HG02759 (cell line): ENCODE measurements around the gene RGS9BP.
"Not testable (repeated sequence)": the region's sequence is repeated elsewhere in the genome, so short reads cannot be mapped to it uniquely, and the experiment has no call there.

Experiments
- ATAC-seq: cut with Tn5 transposase; IDR thresholded peaks from one replicate; pipeline ENCODE4 v1.9.1; 2021; ENCODE audit warnings: mild to moderate bottlenecking, moderate library complexity; ENCODE audit not compliant: unreplicated experiment

RGS9BP gene

DNA sequence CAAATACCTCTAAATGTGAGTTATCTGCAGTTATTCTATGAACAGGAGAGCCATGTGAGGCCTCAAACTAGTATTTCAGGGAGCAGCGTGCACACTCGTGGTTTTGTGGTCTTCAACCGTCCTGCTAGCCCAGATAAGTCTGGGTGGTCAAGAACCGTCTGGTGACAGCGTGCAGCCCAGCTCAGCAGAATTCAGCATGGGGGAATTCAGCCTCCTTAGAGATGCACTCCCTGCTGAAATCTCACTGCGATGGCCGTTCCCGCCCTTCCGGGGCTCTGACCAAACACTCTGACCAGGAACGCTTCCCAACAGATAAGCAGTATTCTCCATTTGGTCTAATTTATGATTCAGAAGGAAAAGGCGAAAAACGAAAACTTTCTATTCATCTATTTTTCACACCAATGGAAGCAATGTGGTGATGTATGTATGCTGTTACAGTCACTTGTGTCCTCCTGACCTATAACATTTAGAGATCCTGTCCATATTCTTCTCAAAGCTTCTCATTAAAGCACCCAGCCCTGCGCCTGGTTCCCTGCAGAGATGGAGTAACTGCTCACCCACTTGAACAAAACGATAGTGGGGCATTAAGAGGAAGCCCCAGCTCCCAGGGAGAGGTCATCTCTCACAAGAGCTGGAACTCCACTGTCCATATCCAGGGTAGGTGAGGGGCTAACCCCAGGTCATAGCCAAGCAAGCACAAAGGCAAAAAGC is 3.6 kb upstream of the RGS9BP start:
- ATAC-seq, result no peak

DNA sequence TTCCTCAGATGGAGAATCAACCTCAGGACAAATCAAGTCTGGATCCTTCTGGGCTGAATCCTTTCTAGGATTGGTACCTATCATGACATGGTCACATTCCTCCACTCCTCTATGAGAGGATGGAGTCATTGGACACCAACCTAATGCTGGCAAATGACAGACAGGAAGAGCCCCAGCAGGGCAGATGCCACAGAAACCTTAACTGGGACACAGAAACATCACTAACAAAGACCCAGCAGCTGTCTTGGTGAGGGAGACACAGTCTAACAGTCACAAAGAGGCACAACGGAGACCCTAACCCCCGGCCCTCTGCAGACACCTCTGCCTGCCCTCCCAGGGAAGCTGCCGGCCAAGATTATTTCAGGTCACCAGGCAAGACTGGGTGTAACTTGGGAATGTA is 2.8 kb upstream of the RGS9BP start:
- ATAC-seq, result no peak

DNA sequence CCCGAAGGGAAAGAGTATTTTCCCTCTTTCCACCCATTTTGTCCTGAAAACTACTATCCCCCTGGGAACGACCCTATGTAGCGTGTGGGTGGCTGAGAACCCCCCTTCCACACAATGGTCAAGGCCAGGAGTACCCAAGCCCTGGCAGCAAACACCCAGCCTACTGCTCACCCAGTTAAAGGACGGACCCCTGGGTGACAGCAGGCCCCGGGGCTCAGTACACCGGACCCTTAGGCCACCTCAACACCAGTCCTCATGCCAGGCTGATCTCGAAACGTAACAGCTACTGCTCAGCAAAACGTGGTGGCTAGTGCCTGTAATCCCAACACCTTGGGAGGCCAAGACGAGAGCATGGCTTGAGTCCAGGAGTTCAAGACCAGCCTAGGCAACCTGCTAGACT is 2.1 kb upstream of the RGS9BP start:
- no peak for ATAC-seq

DNA sequence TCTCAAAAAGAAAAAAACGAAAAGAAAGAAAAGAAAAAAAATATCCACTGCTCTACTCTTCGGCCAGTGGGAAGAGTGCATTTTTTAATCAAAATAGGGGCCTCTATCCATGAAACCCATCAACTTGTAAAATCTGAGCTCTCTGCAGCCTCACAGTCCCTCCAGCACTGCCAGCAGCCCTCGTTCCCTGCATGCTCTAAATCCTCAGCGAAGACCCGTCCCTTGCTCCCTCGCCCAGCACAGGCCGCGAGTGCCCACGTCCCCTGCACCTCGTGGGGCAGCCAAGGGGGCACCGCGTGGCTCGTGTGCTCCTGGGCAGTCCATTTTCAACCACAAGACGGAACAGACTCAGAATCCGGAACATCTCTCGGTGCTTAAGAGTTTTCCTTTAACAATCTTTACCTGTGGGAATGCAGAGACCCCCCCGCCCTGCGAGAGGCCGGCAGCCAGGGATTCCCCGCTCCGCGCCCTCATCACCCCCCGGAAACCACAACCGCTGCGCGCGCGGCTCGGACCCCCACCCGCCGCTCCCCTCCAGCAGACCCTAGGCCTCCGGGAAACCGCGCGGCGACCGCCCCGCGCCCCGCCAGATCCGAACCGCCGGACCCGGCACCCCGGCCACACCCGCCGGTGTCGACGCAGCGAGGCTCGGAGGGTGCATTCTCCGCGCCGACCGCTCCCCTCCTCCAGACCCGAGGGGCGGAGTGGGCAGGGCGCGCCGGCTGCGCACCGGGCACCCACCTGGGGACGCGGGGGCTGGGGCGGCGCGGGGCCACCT is 1.3 kb upstream of the RGS9BP start:
- no peak for ATAC-seq

DNA sequence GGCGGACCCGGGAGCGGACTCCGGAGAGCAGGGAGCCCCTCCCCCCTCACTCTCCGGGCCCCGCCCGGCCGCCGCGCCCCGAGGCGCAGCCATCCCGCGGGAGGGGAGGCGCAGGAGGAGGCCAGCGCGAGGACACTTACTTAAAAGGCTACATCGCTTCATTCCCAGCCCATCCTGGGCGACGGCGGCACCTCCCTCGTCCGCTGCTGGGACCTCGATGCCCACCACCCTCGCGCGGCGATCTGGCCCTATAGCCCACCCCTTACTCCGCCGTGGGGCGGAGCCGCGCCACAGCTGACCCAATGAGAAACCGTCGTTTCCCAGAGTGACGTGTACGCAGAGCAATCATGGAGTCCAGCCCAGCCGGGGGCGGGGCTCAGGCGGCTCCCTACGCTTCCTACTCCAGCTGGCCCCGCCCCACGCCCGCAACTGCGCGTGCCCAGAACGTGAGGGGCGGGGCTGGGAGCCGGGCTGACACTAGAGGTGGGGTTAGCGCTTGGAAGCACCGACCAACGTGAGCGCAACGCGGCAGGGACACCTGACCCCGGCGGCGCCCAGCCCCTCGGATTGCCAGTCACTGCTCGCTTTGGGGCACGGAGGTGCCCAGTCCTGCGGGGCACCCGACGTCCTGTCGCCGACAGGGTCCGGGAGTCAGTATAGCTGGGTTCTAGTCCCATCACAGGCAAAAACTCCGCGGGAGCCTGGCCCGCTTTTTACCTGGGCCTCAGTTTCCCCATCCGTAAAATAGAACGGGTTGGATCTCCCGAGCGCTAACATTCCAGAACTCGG is 523 bp upstream of the RGS9BP start, which contains the start of gene ANKRD27:
ANKRD27 (minus strand) TSS at position 250 of the 789 bp plus-strand sequence. CDS start 16,165 bp downstream, outside the sequence.
- peak; percentile 97 for ATAC-seq

DNA sequence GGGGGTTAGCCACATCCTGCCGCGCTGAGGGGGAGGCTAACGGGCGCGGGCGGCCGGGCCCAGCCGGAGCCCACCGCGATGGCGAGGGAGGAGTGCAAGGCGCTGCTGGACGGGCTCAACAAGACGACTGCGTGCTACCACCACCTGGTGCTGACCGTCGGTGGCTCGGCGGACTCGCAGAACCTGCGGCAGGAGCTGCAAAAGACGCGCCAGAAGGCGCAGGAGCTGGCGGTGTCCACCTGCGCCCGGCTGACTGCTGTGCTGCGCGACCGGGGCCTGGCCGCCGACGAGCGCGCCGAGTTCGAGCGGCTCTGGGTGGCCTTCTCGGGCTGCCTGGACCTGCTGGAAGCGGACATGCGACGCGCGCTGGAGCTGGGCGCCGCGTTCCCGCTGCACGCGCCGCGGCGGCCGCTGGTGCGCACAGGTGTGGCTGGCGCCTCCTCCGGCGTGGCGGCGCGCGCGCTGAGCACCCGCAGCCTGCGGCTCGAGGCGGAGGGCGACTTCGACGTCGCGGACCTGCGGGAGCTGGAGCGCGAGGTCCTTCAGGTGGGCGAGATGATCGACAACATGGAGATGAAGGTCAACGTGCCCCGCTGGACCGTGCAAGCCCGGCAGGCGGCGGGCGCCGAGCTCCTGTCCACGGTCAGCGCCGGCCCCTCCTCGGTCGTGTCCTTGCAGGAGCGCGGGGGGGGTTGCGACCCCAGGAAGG is 692 bp downstream of the RGS9BP start:
- no peak for ATAC-seq

DNA sequence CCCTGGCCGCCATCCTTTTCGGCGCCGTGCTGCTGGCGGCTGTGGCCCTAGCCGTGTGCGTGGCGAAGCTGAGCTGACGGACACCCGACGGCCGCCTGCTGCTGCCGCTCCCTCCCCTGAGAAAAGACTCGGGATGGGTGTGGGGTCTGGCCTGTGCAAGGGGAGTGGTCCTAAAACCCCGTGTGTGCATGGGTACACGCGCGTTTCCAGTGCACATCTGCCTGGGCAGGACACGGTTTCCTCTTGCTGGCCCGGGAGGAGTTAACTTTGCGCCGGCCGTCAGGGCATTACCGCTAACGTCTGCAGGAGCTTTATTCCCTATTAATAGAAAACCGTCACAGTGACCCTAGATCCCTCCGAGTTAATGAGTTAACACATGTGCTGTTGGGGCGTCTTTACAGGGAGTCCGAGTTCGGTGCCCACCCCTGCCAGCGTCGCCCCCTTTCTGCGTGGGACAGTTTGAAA is 1.3 kb downstream of the RGS9BP start:
- ATAC-seq, result no peak

DNA sequence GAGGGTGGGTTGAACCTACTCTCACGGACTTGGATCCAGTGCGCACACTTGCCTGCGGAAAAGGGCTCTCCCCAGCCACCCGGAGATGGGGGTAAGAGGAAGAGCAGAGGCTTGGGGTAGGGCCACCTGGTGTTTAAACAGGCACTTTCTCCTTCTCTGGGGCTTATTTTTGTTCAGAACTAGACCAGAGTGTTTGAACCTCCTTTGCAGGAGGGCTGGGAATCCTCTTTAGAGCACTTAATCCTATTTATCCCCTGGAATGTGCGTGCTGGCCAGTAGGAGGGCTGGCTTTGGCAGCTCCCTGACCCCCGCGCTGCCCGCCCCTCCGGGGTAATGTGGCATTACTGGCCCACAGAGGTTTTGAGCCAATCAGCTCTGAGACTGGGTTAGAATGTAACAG is 2.0 kb downstream of the RGS9BP start:
- ATAC-seq, result no peak

DNA sequence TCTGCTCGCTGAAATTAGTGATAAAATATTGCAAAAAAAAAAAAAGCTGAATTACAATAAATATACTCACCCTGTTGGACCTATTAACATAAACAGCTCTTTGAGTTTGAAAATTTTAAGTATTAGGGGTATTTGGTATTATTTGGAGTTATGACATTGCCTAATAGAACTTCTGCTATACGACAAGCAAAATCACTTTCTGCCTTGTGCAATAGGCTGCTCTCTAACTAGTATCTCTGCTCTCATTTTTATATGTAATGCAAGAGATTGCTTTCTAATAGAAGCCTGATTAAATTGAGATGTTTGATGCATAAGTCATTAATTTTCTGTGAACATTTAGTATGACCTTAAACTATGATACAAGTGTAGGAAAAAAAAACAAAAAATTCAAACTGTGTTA is 5.3 kb downstream of the RGS9BP start:
- ATAC-seq, result no peak

DNA sequence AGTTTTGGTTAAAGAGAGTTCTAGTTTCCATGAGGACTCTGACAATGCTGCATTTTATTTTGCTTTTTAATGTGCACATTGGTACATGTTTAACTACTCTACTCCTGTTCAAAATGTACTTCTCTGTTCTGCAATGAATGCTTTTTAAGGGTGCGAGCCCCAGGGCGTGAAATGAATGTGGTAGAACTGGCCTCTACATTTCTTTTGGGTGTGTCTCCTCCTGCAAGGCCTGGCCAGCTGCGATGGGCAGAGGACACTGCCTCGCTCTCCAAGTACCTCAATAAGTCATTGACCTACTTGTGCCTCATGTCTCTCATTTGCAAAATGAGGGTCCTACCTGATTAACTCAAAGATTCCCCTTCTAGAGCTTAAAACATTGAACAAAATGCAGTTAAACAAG is 6.7 kb downstream of the RGS9BP start:
- ATAC-seq, result no peak

DNA sequence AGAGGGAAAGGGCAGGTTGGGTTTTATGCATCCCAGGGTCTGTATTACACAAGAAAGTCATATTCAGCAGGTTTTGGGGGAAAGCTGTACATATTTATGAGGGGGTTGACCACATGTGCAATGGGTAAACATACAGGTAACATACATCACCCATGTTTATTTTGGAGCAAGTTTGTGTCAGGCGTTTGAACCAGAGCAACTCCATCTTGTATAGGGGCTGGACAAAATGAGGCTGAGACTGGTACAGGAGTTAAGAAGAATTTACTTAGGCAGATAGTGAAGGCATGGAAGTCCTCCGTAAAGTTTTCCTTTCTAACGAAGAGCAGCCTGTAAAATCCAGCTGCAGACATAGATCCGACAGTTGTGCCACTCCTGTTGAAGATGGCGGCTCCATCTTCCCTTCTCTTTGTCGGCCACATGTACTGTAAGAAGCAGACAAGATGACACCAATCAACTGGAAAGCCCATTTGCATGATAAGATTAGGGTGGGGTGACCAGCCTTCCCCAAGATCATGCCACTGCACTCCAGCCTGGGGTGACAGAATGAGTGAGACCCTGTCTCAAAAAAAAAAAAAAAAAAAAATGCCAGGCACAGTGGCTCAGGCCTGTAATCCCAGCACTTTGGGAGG is 11.3 kb downstream of the RGS9BP start:
- ATAC-seq, result no peak

DNA sequence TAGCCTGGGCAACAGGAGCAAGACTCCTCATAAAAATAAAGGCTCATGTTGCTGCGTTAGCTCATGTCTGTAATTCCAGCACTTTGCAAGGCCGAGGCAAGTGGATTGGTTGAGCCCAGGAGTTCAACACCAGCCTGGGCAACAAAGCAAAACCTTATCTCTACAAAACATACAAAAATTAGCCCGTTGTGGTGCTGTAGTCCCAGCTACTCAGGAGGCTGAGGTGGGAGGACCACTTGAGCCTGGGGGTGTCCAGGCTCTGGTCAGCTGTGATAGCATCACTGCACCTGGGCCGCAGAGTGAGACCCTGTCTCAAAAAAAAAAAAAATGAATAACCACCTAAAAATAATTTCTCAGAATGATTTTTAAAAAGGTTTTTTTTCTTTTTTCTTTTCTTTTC is 12.0 kb downstream of the RGS9BP start:
- no peak for ATAC-seq

DNA sequence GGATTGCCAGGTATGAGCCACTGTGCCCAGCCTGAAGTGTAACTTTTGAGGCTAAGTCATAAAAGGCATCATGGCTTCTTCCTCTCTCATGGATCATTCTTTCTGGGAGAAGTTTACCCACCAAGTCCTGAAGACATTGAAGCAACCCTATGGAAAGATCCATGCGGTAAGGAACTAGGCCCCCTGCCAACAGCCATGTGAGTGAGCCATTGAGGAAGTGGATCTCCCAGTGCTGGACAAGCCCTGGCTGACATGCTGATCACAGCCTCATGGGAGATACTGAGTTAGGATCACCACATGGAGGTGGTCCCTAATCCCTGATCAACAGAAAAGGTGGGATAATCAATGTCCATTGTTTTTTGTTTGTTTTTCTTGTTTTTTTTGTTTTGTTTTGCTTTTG is 12.7 kb downstream of the RGS9BP start:
- ATAC-seq, result no peak

DNA sequence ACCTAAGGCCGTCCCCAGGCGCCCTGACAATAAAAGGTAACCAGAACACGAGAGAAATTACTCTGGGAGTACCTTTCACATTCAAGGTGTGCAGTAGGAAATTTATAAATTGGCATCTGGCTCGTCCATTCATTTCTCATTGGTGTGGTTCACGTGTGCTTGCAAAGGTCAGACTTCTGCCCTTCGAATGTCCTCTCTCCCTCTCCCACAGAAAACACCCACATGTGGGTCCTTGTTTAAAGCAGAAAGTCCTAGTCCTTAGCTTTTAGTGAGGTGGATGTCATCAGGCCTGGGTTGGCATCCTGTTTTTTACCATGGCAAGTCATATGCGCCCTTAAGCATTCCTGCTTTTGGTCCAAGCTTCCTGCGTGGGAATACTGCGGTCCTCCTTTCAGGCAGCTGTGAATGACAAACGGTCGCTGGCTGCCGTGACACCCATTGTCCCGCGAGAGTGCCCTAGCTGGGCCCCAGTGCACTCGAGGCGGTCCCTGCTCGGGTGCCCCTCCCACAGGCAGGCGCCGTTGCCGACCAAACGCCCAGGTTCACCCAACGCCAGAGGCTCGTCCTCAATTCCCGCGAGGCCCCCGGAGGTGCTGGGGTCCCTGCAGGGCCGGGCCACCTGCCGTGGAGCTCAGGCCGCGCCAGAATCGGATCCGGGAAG is 15.8 kb downstream of the RGS9BP start, which contains the start of gene NUDT19:
NUDT19 (plus strand) TSS at position 531 of the 661 bp plus-strand sequence. CDS start 140 bp downstream, outside the sequence.
- ATAC-seq, result peak; percentile 87

DNA sequence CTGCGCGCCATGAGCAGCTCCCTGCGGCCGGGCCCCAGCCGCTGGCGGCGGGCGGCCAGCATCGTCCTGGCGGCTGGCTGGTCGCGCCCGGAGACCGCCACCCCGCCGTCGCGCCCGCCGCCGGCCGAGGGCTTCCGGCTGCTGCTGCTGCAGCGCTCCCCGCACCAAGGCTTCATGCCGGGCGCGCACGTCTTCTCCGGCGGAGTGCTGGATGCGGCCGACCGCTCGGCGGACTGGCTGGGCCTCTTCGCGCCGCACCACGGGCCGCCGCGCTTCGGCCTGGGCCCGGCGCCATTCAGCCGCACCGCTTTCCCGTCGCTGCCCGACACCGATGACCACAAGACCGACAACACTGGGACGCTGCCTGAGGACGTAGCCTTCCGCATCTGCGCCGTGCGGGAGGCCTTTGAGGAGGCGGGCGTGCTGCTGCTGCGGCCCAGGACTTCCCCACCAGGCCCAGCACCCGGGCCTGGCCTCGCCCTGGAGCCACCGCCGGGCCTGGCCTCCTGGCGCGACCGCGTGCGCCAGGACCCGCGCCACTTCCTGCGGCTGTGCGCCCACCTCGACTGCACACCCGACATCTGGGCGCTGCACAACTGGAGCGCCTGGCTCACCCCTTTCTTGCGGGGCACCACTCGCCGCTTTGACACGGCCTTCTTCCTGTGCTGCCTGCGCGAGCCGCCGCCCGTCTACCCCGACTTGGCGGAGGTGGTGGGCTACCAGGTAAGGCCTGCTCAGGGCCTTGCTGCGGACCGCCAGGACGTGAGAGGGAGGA is 16.5 kb downstream of the RGS9BP start:
- peak; percentile 66 for ATAC-seq

DNA sequence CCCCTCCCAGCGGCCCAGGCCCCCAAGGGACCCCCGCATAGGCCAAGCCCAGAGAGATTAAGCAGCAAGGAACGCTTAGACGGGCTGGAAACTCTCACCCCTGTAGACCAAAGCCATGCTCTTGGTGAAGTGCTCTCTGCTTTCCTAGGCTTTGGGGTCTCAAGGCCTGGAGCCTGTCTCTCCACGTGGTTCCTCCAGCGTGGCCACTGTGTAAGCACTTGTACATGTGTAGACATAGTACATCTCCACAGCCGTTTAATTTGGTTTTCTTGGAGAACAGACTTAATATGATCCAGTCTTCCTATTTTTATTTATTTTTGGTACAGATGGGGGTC is 17.0 kb downstream of the RGS9BP start:
- no peak for ATAC-seq

DNA sequence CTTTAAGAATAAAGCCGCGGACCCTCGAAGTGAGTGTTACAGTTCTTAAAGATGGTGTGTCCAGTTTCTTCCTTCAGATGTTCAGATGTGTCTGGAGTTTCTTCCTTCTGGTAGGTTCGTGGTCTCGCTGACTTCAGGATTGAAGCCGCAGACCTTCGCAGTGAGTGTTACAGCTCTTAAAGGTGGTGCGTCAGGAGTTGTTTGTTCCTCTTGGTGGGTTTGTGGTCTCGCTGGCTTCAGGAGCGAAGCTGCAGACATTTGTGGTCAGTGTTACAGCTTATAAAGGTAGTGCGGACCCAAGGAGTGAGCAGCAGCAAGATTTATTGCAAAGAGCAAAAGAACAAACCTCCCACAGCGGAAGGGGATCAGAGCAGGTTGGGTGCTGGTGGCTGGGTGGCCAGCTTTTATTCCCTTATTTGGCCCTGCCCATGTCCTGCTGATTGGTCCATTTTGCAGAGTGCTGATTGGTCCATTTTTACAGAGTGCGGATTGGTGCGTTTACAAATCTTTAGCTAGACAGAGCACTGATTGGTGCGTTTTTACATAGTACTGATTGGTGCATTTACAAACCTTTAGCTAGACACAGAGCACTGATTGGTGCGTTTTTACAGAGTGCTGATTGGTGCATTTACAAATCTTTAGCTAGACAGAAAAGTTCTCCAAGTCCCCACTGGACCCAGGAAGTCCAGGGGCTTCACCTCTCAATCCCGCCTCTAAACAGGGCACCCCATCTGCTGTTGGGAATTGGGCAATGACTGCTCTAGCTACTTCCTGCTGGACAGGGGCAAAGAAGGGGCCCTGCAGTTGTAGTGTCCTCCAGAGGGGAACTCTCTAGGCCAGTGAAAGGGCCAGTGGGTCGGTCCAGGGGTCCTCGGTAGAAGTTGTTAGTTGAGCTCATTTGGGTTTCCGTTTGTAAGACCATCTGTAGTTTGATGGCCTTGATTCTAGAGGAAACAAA is 17.8 kb downstream of the RGS9BP start:
- not testable (repeated sequence) for ATAC-seq

DNA sequence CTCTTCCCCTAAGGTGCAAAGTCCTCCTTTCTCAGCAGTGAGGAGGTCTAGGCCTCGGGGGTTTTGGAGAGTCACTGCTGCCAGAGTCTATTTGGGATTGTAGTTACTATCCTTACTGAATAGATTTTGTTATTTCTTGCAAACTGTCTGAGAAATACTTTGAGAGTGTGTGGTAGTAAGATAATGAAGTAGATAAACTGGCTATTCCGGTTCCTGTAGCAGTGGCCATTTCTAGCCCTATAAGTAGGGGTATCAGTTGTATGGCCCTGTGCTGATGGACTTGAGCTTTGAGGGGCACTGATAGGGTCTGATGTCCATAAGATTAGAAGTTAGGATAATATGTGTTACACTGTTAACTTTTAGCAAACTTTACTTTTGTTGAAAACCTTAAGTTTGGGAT is 18.7 kb downstream of the RGS9BP start:
- ATAC-seq, result not testable (repeated sequence)
